ENCODE measurements around the gene FAM50B. TPM values are rescaled to one million over a fixed set of nuclear protein-coding genes. Genes with fewer than 3 reads are reported as not detected.

FAM50B gene
- total RNA-seq, 6 donors from 2014 or later = 11.7 to 23.3 (median 15.4) TPM

DNA sequence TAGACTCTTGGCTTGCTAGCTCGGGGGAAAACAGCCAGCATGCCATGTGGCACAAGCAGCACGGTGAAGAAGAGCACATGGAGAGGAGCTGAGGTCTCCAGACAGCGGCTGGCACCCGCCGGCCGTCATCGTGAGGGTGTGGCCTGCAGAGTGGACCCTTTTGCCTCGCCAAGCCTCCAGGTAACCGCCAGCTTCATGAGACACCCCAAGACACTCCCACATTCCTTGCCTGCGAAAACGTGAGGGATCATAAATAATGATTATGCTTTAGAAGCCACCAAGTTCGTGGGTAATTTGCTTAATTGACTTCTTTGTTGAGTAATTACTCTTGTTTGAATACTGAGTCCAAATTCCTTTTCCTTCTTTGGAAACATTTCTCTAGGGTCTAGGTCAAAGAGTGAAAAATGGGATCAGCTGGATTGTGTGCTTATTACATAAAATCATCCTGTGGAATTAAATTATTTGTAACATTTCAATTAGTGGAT lies 23.2 kb downstream of the FAM50B start:
- peak in 1 of 2 donors; percentile 50 for DNase-seq
- no peak overlapping the region for H3K27ac ChIP-seq
- 81 to 87% methylated on average over 12 of the region's 12 CpGs for WGBS, 2 donors

DNA sequence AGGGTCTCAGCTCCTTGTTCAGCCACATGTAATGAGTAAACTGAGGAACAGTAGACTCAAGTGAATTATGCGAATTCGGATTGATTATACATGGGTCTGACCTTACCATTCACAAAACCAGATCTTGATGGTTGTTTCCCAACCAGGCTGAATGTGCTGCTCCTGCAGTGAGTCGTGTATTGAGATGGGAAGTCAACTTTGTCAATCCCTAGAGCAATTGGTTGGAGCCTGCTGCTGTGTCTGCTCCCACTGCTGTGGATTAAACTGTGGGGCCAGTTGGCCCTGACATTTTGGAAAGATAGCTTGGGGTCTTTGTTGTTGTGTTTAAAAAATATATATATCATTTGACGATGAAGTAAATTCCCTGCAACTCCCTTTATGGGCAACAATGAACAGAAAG lies 23.9 kb downstream of the FAM50B start:
- DNase-seq = no peak
- Histone ChIP-seq H3K27ac (no peak overlapping the region), H3K36me3 (no peaks in the 10 kb centered on the region), H3K4me3 (no peak overlapping the region), H3K27me3 (no peaks in the 10 kb centered on the region), H3K9me3 (no peaks in the 10 kb centered on the region), H3K4me1 (no peaks in the 10 kb centered on the region)
- ATAC-seq (ENCODE audit: low FRiP score in 2 of 2) = no peak
- WGBS, 2 donors = 90 to 92% methylated on average over 4 of the region's 4 CpGs
- TF ChIP-seq, protein P1, sequence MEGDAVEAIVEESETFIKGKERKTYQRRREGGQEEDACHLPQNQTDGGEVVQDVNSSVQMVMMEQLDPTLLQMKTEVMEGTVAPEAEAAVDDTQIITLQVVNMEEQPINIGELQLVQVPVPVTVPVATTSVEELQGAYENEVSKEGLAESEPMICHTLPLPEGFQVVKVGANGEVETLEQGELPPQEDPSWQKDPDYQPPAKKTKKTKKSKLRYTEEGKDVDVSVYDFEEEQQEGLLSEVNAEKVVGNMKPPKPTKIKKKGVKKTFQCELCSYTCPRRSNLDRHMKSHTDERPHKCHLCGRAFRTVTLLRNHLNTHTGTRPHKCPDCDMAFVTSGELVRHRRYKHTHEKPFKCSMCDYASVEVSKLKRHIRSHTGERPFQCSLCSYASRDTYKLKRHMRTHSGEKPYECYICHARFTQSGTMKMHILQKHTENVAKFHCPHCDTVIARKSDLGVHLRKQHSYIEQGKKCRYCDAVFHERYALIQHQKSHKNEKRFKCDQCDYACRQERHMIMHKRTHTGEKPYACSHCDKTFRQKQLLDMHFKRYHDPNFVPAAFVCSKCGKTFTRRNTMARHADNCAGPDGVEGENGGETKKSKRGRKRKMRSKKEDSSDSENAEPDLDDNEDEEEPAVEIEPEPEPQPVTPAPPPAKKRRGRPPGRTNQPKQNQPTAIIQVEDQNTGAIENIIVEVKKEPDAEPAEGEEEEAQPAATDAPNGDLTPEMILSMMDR (IDR thresholded peaks at IDR 0.05) = no peak
- TF ChIP-seq POLR2A (IDR thresholded peaks at IDR 0.05) = no peak
- no peak for TF ChIP-seq EP300 (IDR thresholded peaks at IDR 0.05)
- TF ChIP-seq POLR2AphosphoS5 (IDR thresholded peaks at IDR 0.05) = no peak

More for the DNA sequence above, 23.2 kb downstream of the FAM50B start:
- H3K36me3 ChIP-seq = no peaks in the 10 kb centered on the region
- H3K4me1 ChIP-seq = no peaks in the 10 kb centered on the region
- no peak for ATAC-seq (ENCODE audit: low FRiP score in 2 of 2)
- TF ChIP-seq, protein P1 (IDR thresholded peaks at IDR 0.05) = no peak
- TF ChIP-seq POLR2A (IDR thresholded peaks at IDR 0.05) (no peak), POLR2AphosphoS5 (IDR thresholded peaks at IDR 0.05) (no peak), EP300 (IDR thresholded peaks at IDR 0.05) (no peak)
- H3K27me3 ChIP-seq = no peaks in the 10 kb centered on the region
- H3K4me3 ChIP-seq = no peak overlapping the region
- H3K9me3 ChIP-seq = no peaks in the 10 kb centered on the region

DNA sequence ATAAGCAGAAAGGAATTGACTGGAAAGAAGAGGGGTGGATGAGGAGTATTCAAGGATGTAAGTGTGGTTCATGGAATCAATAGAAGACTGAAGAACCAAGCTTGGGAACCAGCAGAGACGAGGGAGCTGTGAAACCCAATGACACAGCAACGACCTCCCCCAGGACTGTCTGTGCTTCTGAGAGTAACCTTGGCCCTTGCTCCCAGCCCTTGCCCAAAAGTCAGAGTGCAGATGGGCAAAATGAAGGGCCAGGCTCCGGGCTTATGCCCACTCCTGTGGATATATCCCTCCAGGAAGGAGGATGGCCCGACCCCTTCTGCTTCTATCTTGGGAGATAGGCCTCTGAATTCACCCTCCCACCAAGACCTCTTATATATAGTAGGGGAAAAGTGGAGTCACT lies 24.9 kb downstream of the FAM50B start:
- H3K27me3 ChIP-seq = no peaks in the 10 kb centered on the region
- H3K4me1 ChIP-seq = no peaks in the 10 kb centered on the region
- H3K27ac ChIP-seq = no peak overlapping the region
- no peak for ATAC-seq (ENCODE audit: low FRiP score in 2 of 2)
- DNase-seq = no peak
- H3K9me3 ChIP-seq = no peaks in the 10 kb centered on the region
- no peak overlapping the region for H3K4me3 ChIP-seq
- no peaks in the 10 kb centered on the region for H3K36me3 ChIP-seq
- TF ChIP-seq, protein P1 (IDR thresholded peaks at IDR 0.05) = no peak
- no peak for TF ChIP-seq POLR2AphosphoS5 (IDR thresholded peaks at IDR 0.05)
- TF ChIP-seq POLR2A (IDR thresholded peaks at IDR 0.05) = no peak
- no peak for TF ChIP-seq EP300 (IDR thresholded peaks at IDR 0.05)
- WGBS, 2 donors = 78 to 86% methylated on average over 3 to 4 of the region's 4 CpGs

DNA sequence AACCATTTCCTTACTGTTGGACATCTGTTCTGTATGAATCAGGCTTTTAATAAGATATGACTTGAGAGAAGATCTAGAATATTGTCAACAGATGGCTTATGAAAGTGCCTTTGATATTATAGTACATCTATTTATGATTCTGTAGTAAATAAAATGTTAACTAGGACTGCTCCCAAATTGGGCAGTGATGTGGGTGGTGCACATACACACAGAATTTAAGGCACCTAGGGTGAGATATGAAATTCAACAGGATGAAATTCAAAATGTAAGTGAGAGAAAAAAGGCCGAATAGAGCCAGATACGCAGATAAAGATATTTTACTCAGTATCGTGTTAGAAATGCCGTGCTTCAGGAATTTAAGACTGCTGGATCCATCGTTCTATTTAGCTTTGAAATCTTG lies 26.3 kb downstream of the FAM50B start:
- Histone ChIP-seq H3K4me3 (no peak overlapping the region), H3K4me1 (no peaks in the 10 kb centered on the region), H3K27me3 (no peaks in the 10 kb centered on the region), H3K36me3 (no peaks in the 10 kb centered on the region), H3K27ac (no peak overlapping the region), H3K9me3 (no peaks in the 10 kb centered on the region)
- TF ChIP-seq, protein P1 (IDR thresholded peaks at IDR 0.05) = no peak
- TF ChIP-seq POLR2A (IDR thresholded peaks at IDR 0.05) = no peak
- TF ChIP-seq POLR2AphosphoS5 (IDR thresholded peaks at IDR 0.05) = no peak
- TF ChIP-seq EP300 (IDR thresholded peaks at IDR 0.05) = no peak
- 90 to 97% methylated on average over 5 of the region's 5 CpGs for whole genome bisulfite sequencing, 2 donors
- ATAC-seq (ENCODE audit: low FRiP score in 2 of 2) (no peak), DNase-seq (no peak)

DNA sequence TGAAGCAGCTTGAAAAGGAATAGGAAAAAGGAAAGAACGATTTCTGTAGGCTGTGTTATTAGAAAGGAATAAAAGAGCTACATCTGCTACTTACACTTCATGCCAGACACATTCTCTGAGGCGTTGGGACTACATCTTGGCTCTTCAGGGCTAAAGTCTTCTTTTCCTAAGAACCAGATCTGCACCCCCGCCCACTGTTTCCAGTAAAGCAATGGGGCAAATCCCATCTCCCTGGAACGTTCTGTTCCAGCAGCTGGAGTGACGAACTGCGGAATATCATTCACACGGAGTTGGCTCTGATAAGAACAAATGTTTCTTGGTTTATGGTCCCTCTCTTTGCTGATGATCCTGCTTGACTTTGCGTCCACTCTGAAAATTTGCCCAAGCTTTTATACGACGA lies 26.9 kb downstream of the FAM50B start:
- DNase-seq (no peak), ATAC-seq (ENCODE audit: low FRiP score in 2 of 2) (peak in 1 of 2 donors; percentile 85)
- no peaks in the 10 kb centered on the region for H3K27me3 ChIP-seq
- no peak overlapping the region for H3K4me3 ChIP-seq
- H3K4me1 ChIP-seq = no peaks in the 10 kb centered on the region
- 84 to 87% methylated on average over 10 of the region's 10 CpGs for WGBS, 2 donors
- no peaks in the 10 kb centered on the region for H3K9me3 ChIP-seq
- H3K27ac ChIP-seq = no peak overlapping the region
- H3K36me3 ChIP-seq = no peaks in the 10 kb centered on the region
- TF ChIP-seq, protein P1 (IDR thresholded peaks at IDR 0.05) = no peak
- TF ChIP-seq EP300 (IDR thresholded peaks at IDR 0.05) = peak in 2 of 4 donors; percentile 55 to 86
- TF ChIP-seq POLR2A (IDR thresholded peaks at IDR 0.05) = no peak
